ENCODE results near the gene SLC6A6.

The SLC6A6 gene

DNA sequence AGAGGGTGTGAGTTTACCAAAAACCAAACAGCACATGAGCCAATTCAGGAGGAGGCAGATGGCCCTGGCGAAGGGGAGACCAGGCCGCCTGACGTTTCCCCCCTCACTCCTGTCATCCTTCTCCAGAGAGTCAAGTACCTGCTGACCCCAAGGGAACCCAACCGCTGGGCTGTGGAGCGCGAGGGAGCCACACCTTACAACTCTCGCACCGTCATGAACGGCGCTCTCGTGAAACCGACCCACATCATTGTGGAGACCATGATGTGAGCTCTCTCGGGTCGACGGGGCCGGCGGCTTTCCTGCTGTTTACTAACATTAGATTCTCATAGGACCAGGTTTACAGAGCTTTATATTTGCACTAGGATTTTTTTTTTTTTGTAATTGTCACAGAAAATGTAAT lies 82.3 kb downstream of the SLC6A6 start:
- no peak for DNase-seq (ENCODE audit: low read depth in 2 of 2)

DNA sequence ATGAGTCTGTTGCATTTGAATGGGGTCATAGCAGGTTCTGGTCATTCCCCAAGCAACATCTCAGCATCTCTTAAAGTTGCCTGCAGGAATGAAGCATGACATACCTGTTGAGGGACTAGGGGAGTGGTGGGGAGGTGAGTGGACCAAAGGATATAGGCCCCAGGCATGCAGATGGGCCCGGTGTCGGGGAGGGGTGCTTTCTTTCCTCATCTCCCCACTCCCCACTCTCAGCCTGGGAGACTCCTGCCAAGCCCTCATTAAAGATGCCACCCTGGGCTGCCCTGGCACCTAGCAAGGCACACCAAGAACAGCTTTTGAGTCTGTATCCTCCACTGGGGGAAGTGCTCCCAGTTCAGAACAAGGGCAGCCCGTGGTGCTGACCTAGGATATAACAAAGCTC lies 83.6 kb downstream of the SLC6A6 start:
- DNase-seq (ENCODE audit: low read depth in 2 of 2): no peak

GRCh38 chr3:14486460-14486859 lies 84.1 kb downstream of the SLC6A6 start:
- no peak for DNase-seq (ENCODE audit: low read depth in 2 of 2)

DNA sequence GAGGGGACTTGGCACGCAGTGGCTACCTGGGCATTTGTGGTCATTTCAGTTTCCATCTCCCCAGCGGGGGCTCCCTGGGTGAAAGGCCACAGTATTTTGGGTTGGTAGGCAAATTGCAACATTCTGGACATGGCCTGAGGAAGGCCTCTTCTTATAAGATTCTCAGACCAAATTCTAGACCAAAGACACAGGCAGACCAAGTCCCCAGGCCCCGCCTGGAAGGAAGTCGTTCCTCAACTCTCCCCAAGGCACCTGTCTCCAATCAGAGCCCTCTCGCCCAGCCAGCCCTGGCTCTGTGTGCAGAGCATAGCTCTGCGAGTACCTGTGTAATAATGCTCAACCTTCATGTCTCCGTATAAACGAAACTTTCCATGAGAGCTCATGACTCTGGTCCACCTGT lies 84.7 kb downstream of the SLC6A6 start:
- DNase-seq (ENCODE audit: low read depth in 2 of 2): no peak

- DNase-seq (ENCODE audit: low read depth in 2 of 2): no peak
Measured at GRCh38 chr3:14487821-14488220, 85.4 kb downstream of the SLC6A6 start.

DNA sequence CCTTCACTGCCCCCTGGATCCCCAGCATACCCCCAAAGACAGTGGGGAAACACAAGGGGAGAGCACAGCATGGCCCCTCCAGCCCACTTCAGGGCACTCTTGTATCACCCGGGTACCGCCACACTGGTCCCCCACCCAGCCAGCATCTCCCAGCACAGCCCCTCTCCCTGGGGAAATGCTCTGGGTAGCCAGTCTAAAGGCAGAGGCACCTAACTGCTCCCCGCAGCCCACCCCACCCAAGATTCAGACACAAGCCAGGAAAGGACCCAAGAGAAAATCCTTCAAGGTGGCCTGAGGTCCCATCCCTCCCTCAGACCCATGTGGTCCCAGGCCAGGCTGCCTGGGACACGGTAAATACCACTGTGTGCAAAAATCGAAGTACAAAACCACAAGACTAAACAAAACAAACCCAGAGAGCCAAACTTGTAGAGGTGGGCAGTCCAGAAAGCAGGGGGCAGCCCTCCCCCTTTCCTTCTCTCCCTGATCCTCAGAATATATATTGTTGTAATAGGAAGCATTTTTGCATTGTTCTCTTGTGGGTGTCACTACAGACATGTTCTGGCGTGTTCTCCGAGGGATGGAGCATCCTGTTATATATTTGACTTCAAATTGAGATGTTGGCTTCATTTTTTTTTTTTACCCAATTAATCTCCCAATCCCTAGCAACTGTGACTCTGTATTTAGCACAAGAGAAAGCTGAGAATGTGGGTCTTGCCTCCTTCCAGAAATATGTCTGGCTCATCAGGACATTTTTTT lies 86.1 kb downstream of the SLC6A6 start:
- no peak for DNase-seq (ENCODE audit: low read depth in 2 of 2)

DNA sequence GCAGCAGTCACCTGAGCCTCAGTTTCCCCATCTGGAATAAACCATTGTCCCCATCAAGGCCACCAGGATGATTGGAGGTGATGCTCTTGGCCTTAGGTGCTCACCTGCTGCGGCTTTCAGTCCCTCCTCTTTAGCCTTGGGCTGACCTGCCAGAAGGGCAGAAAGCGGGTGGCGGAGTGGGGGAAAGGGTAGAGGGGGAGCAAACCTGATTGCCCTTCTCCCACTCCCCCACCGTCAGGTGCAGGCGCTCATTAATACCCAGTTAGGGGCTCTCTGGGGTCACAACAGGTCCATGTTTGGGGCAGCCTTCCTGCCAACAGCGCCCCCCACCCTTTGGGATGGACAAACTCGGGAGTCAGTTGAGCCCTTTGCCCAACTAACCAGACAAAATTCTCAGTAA lies 87.2 kb downstream of the SLC6A6 start:
- DNase-seq (ENCODE audit: low read depth in 2 of 2): no peak

GRCh38 chr3:14490255-14490654 lies 87.8 kb downstream of the SLC6A6 start:
- no peak for DNase-seq (ENCODE audit: low read depth in 2 of 2)

DNA sequence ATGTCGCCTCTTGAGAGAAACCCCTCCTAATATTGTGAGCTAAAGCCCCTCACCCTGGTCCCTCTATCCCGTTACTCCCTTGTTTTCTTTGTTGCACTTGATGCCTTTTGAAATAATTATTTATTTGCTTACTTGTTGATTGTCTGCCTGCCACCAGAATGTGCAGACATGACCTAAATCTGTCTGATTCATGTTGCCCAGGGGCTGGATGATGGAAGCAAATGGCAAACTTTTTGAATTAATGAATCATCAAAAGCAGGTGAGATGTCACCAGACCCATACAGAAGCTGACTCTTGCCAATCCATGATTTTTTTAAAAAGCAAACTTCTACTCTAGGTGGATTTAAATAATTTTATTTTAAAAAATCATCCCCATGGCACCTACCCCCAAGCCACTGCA lies 88.4 kb downstream of the SLC6A6 start:
- no peak for DNase-seq (ENCODE audit: low read depth in 2 of 2)

- no peak for DNase-seq (ENCODE audit: low read depth in 2 of 2)
Measured at GRCh38 chr3:14491396-14492190, 89.2 kb downstream of the SLC6A6 start.

GRCh38 chr3:14492948-14493881 lies 90.8 kb downstream of the SLC6A6 start:
- DNase-seq (ENCODE audit: low read depth in 2 of 2): no peak

DNA sequence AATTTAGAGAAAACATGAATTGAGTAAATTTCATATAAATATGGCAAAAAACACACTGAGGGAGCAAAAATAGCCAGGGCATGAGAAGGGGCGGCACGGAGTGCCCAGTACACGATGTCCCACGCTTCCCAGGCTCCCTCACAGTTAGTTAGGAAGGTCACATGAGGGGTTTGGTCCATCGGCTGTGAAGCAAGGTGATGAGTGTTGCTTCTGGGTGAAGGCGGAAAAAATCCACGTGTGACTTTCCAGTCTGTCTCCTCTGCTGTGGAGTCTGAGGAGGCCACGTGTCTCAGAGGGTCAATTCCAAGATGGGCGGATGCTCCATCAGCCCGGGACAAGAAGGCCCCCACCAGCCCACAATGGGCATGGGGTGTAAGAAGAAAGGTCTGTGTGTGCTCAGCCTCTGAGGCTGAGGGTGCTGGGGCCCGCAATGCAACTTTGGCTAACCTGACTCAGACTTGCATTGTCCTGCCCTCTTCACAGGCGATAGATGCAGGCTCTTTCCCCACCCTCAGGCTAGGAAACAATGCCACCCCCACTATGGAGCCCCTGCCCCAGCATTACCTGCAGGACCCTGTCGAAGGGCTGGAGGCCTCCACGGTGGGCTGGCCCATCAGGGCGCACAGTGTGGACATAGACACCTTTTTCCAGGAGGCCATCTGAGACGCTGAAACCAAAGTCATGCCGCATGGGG lies 92.0 kb downstream of the SLC6A6 start:
- DNase-seq (ENCODE audit: low read depth in 2 of 2): no peak

DNA sequence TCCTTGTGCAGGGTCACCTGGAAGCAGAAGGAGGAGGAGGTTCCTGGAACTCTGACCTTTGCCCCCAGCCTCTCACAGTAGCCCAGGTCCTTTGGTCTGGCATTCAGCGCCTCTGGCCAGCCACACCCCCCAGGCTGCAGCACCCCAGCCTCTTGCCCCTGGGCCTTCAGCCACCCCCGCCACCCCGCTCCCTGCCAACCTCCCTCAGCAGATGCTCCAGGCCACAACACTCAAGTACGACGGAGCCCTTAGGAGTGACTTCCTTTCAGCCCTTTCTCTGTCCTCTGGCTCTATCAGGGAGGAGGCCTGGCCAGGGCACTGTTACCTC lies 92.5 kb downstream of the SLC6A6 start:
- no peak for DNase-seq (ENCODE audit: low read depth in 2 of 2)

DNA sequence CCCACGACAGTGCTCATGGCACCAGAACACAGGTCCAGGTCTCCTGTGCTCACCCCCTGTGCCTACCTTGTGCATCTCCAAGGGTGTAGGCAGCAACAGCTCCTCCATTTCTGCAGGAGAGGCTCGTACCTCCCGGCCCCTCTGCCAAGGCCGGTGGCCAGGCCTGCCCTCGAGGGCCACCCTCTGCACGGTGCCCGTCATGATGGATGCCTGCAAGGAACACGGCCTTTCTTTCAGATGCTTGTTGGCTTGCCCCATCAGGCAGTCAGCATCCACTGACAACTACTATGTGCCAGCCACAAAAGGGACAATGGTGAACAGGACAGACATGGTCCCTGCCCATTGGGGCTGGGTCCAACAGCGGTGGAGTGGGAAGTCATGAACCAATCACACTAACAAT lies 93.9 kb downstream of the SLC6A6 start:
- DNase-seq (ENCODE audit: low read depth in 2 of 2): no peak

DNA sequence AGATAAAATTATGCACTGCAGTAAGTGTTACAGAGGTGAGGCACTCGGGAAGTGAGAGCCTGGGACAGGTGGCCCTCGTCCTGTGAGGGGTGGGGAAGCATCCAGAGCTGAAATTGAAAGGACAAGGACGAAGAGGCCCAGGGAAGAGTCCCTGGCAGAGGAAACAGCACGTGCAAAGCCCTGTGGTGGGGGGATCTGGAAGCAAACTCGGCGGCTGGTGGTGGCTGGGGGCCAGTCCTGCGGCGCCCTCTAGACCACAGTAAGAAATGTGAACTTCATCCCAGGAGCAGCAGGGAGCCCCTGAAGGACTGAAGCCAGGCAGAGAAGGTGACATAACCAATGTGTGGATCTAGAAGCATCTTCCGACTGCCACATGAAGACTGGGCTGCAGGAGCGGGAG lies 94.9 kb downstream of the SLC6A6 start:
- no peak for DNase-seq (ENCODE audit: low read depth in 2 of 2)

DNA sequence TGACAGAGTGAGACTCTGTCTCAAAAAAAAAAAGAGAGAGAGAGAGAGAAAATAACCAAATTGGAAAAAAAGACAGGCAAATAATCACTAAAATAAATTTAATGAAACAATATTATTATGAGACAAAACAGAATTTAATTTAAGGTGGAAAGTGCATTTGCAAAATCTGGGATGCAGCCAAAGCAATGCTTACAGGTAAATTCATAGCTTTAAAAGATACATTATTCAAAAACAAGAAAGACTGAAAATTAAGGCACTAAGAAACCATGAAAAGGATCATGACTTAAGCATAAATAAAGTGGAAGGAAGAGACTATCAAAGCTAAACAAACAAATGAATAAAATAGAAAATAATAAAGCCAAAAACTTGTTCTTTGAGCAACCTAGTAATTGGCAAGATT lies 100.1 kb downstream of the SLC6A6 start:
- DNase-seq (ENCODE audit: low read depth in 2 of 2): no peak

GRCh38 chr3:14503033-14503705 lies 100.8 kb downstream of the SLC6A6 start:
- DNase-seq (ENCODE audit: low read depth in 2 of 2): no peak

- DNase-seq (ENCODE audit: low read depth in 2 of 2): no peak
Measured at GRCh38 chr3:14503706-14504065, 101.3 kb downstream of the SLC6A6 start.

GRCh38 chr3:14505001-14505802 lies 102.8 kb downstream of the SLC6A6 start:
- DNase-seq (ENCODE audit: low read depth in 2 of 2): no peak

DNA sequence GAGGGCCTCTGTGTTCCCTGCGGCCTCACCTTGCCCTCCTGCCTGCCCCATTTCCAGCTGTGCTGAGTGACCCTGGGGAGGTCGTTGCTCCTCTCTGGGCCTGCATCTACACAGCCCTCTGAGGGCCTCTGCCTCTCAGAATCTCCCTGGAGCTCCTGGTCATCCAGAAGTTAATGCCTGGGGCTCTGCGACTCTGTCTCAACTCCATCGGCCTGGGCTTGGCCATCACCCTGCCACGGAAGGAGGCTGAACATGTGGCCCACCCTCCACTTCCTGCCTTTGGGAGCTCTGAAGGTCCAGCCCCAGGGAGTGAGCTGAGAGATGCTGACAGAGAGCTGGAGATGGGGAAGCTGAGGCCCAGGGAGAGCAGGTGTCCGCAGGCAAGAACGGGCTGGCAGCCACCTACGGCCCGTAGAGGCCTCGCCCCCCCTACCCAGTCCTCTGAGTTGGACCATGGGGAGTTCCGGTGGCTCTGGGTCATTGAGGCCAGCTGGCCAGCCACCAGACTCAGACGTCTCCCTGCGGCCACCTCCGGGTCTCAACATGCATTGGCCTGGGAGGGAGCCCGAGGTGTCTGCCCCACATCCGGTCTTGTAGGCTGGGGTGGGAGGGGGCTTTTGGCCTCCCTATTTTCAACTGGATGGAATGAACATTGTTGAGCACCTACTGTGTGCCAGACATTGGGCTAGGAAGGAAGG lies 103.5 kb downstream of the SLC6A6 start:
- no peak for DNase-seq (ENCODE audit: low read depth in 2 of 2)
